Astrocyte (in vitro differentiated cells and primary cell): Measurements from ENCODE around the gene EFL1. TPM values are rescaled to one million over a fixed set of nuclear protein-coding genes. Genes with fewer than 3 reads are reported as not detected.
"Not testable (repeated sequence)": the region's sequence is repeated elsewhere in the genome, so short reads cannot be mapped to it uniquely, and the experiment has no call there.

Experiments
- DNase-seq: peaks from one replicate; pipeline ENCODE4 v3.0.0-alpha.2; 2010; ENCODE audit warnings: low read depth
- FAIRE-seq: peaks from 2 replicates; lab custom pipeline; 2011; peaks lifted over from hg19 to GRCh38; lab: Jason Lieb, UNC
- H2AFZ ChIP-seq: 2 replicates; pipeline ENCODE4 v1.6.0; 2012; ENCODE audit warnings: low read depth, low read length, inconsistent platforms
- H3K27ac ChIP-seq: 2 replicates; pipeline ENCODE4 v1.5.1; 2011; ENCODE audit warnings: low read depth, low read length, inconsistent platforms
- H3K27me3 ChIP-seq: 2 replicates; pipeline ENCODE4 v1.6.0; 2011; ENCODE audit warnings: low read length, inconsistent platforms; ENCODE audit not compliant: insufficient read depth
- H3K36me3 ChIP-seq: 2 replicates; pipeline ENCODE4 v1.5.1; 2011; ENCODE audit warnings: low read length, inconsistent platforms; ENCODE audit not compliant: insufficient read depth
- H3K4me1 ChIP-seq: 2 replicates; pipeline ENCODE4 v1.5.1; 2011; ENCODE audit warnings: low read length, inconsistent platforms; ENCODE audit not compliant: insufficient read depth
- H3K4me2 ChIP-seq: 2 replicates; pipeline ENCODE4 v1.6.0; 2012; ENCODE audit warnings: low read length, inconsistent platforms
- H3K4me3 ChIP-seq: 2 replicates; pipeline ENCODE4 v1.5.1; 2011; ENCODE audit warnings: low read depth, mild to moderate bottlenecking, low read length, inconsistent platforms; ENCODE audit not compliant: insufficient read depth
- H3K79me2 ChIP-seq: 2 replicates; pipeline ENCODE4 v1.6.0; 2012; ENCODE audit warnings: mild to moderate bottlenecking, low read length, inconsistent platforms; ENCODE audit not compliant: insufficient read depth
- H3K9ac ChIP-seq: 2 replicates; pipeline ENCODE4 v1.6.0; 2012; ENCODE audit warnings: mild to moderate bottlenecking, low read length, inconsistent platforms
- H3K9me3 ChIP-seq: 2 replicates; pipeline ENCODE4 v1.5.1; 2012; ENCODE audit warnings: low read depth, mild to moderate bottlenecking, low read length, inconsistent platforms; ENCODE audit not compliant: insufficient read depth
- H4K20me1 ChIP-seq: 2 replicates; pipeline ENCODE4 v1.6.0; 2012; ENCODE audit warnings: low read length, inconsistent platforms; ENCODE audit not compliant: insufficient read depth
- H3K27ac Mint-ChIP-seq: one replicate; pipeline ENCODE4 v1.8.0; 2021; ENCODE audit warnings: mild to moderate bottlenecking, mixed read lengths; ENCODE audit not compliant: unreplicated experiment
- H3K27me3 Mint-ChIP-seq: one replicate; pipeline ENCODE4 v1.8.0; 2021; ENCODE audit warnings: low read depth, mixed read lengths; ENCODE audit not compliant: unreplicated experiment
- H3K36me3 Mint-ChIP-seq: one replicate; pipeline ENCODE4 v1.8.0; 2021; ENCODE audit warnings: low read depth, mixed read lengths; ENCODE audit not compliant: unreplicated experiment
- H3K4me1 Mint-ChIP-seq: one replicate; pipeline ENCODE4 v1.8.0; 2021; ENCODE audit warnings: low read depth, mixed read lengths; ENCODE audit not compliant: unreplicated experiment
- H3K4me3 Mint-ChIP-seq: one replicate; pipeline ENCODE4 v1.8.0; 2021; ENCODE audit warnings: mild to moderate bottlenecking, moderate library complexity, mixed read lengths; ENCODE audit not compliant: unreplicated experiment
- H3K9me3 Mint-ChIP-seq: one replicate; pipeline ENCODE4 v1.8.0; 2021; ENCODE audit warnings: mild to moderate bottlenecking, mixed read lengths; ENCODE audit not compliant: unreplicated experiment
- CTCF ChIP-seq: IDR thresholded peaks from 2 replicates; pipeline ENCODE4 v1.5.1; 2011; ENCODE audit warnings: low read depth, mild to moderate bottlenecking, inconsistent platforms, low read length, moderate library complexity; ENCODE audit not compliant: insufficient read depth
- EZH2 ChIP-seq: IDR thresholded peaks from 2 replicates; pipeline ENCODE4 v1.6.1; 2012; ENCODE audit warnings: mild to moderate bottlenecking, low read length, inconsistent platforms; ENCODE audit not compliant: insufficient read depth
- total RNA-seq: library from RNA; stranded (reverse); gene quantifications from 2 replicates; pipeline ENCODE4 v1.2.1, GENCODE V29; 2021

Gene EFL1
- total RNA-seq, 1 donor from 2014 or later: 13.7 TPM

GRCh38 chr15:82294061-82294690 lies 31.6 kb upstream of the EFL1 start:
- no peak for FAIRE-seq
- Mint-ChIP-seq H3K27ac (no peak overlapping the region), H3K36me3 (no peaks in the 10 kb centered on the region), H3K9me3 (no peaks in the 10 kb centered on the region), H3K27me3 (peaks cover 12% of the 10 kb centered on the region), H3K4me3 (no peak overlapping the region), H3K4me1 (peaks cover 4% of the 10 kb centered on the region)
- no peaks in the 10 kb centered on the region for H3K9me3 ChIP-seq
- no peak overlapping the region for H3K27ac ChIP-seq
- no peak overlapping the region for H3K4me3 ChIP-seq
- no peak overlapping the region for H2AFZ ChIP-seq
- H3K4me1 ChIP-seq: no peaks in the 10 kb centered on the region
- TF ChIP-seq EZH2 (no peak), CTCF (no peak)
- DNase-seq: no peak
- no peak overlapping the region for H3K4me2 ChIP-seq
- H3K9ac ChIP-seq: no peak overlapping the region
- H4K20me1 ChIP-seq: no peaks in the 10 kb centered on the region
- no peaks in the 10 kb centered on the region for H3K27me3 ChIP-seq
- no peaks in the 10 kb centered on the region for H3K79me2 ChIP-seq
- no peaks in the 10 kb centered on the region for H3K36me3 ChIP-seq

GRCh38 chr15:82292271-82292670 lies 29.7 kb upstream of the EFL1 start:
- no peak for DNase-seq
- Histone ChIP-seq H3K4me3 (no peak overlapping the region), H3K4me1 (no peaks in the 10 kb centered on the region), H2AFZ (no peak overlapping the region), H4K20me1 (no peaks in the 10 kb centered on the region), H3K4me2 (no peak overlapping the region), H3K9ac (no peak overlapping the region), H3K79me2 (no peaks in the 10 kb centered on the region), H3K36me3 (no peaks in the 10 kb centered on the region), H3K27ac (no peak overlapping the region), H3K27me3 (no peaks in the 10 kb centered on the region), H3K9me3 (no peaks in the 10 kb centered on the region)
- Mint-ChIP-seq H3K27ac (no peak overlapping the region), H3K9me3 (no peaks in the 10 kb centered on the region), H3K27me3 (peaks cover 8% of the 10 kb centered on the region), H3K4me3 (no peak overlapping the region), H3K4me1 (peaks cover 4% of the 10 kb centered on the region), H3K36me3 (no peaks in the 10 kb centered on the region)
- no peak for FAIRE-seq
- TF ChIP-seq CTCF (no peak), EZH2 (no peak)

GRCh38 chr15:82288202-82288601 lies 25.7 kb upstream of the EFL1 start:
- not testable (repeated sequence) for DNase-seq, H3K27me3 ChIP-seq, H3K36me3 Mint-ChIP-seq, H3K27me3 Mint-ChIP-seq, H3K9ac ChIP-seq, H3K27ac Mint-ChIP-seq, H3K36me3 ChIP-seq, H3K27ac ChIP-seq, H4K20me1 ChIP-seq, H3K4me2 ChIP-seq, H3K4me3 ChIP-seq, H2AFZ ChIP-seq, FAIRE-seq, H3K9me3 ChIP-seq, H3K4me1 Mint-ChIP-seq, H3K4me1 ChIP-seq, H3K9me3 Mint-ChIP-seq, H3K79me2 ChIP-seq, H3K4me3 Mint-ChIP-seq

GRCh38 chr15:82286475-82286874 lies 23.9 kb upstream of the EFL1 start:
- H3K4me1 Mint-ChIP-seq, H3K9me3 Mint-ChIP-seq, H3K27ac Mint-ChIP-seq, H3K4me1 ChIP-seq, H3K27me3 ChIP-seq, H3K9ac ChIP-seq, H3K27ac ChIP-seq, H3K36me3 ChIP-seq, H3K4me3 ChIP-seq, H3K36me3 Mint-ChIP-seq, H3K4me2 ChIP-seq, H3K27me3 Mint-ChIP-seq, H3K79me2 ChIP-seq, H4K20me1 ChIP-seq, H3K9me3 ChIP-seq, FAIRE-seq, H2AFZ ChIP-seq, DNase-seq, H3K4me3 Mint-ChIP-seq: not testable (repeated sequence)

- not testable (repeated sequence) for H2AFZ ChIP-seq, H3K4me1 ChIP-seq, H4K20me1 ChIP-seq, H3K4me3 Mint-ChIP-seq, H3K27me3 Mint-ChIP-seq, H3K4me2 ChIP-seq, FAIRE-seq, H3K36me3 Mint-ChIP-seq, H3K27ac ChIP-seq, H3K79me2 ChIP-seq, DNase-seq, H3K27me3 ChIP-seq, H3K4me3 ChIP-seq, H3K9ac ChIP-seq, H3K9me3 ChIP-seq, H3K36me3 ChIP-seq, H3K4me1 Mint-ChIP-seq, H3K27ac Mint-ChIP-seq, H3K9me3 Mint-ChIP-seq
Observed at GRCh38 chr15:82284381-82284780, 21.8 kb upstream of the EFL1 start.
